Activated gamma-delta T cell treated with Interleukin-2 at 50 U/mL for 16 hours (primary cell): ENCODE measurements around the gene GPR152.
A peak's percentile ranks its signal among the peaks of the same experiment; 100 is the strongest.
"Not testable (repeated sequence)": the region's sequence is repeated elsewhere in the genome, so short reads cannot be mapped to it uniquely, and the experiment has no call there.

Source experiments
- DNase-seq: peaks from one replicate; pipeline ENCODE4 v3.0.0-alpha.2; 2020

GPR152 gene

DNA sequence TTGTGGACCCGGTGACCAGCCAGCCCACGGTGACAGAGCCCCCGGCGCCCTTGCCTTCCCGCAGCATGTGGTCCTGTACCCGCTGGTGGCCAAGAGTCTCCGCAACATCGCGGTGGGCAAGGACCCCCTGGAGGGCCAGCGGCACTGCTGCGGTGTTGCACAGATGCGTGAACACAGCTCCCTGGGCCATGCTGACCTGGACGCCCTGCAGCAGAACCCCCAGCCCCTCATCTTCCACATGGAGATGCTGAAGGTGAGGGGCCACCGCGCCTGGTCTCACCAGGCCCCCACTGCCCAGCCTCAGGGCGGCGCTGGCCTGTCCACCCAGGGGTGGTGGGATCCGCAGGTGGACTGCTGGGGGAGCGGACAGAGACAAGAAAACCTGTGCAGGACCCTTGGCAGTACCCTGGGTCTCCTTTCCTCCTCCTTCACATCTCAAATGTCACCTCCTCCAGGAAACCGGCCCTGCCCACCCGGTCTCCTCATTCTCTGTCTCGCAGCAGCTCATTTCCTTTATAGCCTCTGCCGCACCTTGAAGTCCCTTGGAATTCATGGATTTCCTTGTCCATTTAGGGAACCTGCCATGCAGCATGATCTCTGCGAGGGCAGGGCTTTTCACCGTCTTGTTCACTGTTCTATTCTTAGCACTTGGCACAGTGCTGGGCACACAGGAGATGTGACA lies 36.8 kb upstream of the GPR152 start:
- no peak for DNase-seq

DNA sequence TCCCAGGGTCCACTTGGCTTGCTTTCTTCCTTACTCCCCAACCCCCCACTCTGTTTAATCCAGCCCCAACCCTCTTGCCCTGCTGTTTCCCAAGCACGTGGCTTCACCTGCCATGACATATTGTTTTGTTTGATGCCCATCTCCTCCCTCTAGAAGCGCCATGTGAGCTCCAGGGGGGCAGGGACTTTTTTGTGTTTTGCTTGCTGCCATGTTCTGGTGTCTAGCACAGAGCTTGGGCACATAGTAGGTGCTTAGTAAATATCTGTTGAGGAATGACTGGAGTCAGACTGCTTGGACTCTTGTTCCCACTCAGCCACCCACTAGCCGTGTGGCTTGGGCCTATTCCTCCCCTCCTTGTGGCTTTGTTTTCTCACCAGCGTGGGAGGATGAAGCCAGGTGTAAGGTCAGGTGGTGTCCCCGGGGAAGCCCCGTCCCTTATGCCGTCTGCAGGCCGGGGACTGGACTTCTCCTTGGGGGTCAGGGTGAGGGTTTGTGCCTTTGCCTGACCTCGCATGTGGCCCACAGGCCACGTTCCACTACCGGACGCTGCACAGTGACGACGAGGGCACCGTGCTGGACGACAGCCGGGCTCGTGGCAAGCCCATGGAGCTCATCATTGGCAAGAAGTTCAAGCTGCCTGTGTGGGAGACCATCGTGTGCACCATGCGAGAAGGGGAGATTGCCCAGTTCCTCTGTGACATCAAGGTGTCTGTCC lies 34.1 kb upstream of the GPR152 start:
- DNase-seq = peak; percentile 13

DNA sequence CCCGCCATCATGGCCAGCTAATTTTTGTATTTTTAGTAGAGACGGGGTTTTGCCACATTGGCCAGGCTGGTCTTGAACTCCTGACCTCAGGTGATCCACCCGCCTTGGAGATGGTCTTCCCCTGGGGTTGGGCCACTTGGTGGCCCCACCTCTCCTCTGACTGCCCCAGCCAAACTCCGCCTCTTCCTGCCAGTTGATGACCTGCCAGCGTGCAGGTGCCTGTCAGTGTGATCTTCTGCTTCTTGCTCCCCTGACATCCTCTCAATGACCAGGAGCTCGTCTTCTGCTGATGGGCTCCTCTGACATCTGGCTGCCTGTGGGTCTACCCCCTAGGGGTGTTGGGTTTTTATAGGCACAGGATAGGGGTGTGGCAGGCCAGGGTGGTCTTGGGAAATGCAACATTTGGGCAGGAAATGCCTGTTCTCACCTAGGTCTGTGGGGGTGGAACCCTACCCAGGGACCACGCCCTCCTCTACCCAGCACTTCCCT lies 33.4 kb upstream of the GPR152 start:
- DNase-seq = peak; percentile 30

DNA sequence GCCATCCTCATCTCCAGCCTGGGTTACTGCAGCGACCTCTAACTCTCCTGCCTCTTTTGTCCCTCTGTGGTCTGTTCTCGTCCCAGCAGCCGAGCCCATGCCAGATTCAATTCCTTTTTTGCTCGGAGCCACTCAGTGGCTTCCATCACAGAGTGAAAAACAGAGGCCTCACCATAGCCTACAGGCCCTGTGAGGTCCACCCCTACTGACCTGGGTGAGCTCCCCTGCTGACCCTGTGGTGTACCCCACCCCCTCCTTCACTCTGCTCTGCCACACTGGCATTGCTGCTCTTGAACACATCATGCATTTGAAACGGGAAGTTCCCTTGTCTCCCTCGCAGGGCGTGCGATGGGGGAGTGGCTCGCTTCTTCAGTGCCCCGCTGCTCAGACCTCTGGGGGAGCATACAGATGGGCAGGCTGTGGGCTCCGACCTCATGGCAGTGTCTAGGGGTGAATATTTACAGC lies 32.4 kb upstream of the GPR152 start:
- peak; percentile 52 for DNase-seq

DNA sequence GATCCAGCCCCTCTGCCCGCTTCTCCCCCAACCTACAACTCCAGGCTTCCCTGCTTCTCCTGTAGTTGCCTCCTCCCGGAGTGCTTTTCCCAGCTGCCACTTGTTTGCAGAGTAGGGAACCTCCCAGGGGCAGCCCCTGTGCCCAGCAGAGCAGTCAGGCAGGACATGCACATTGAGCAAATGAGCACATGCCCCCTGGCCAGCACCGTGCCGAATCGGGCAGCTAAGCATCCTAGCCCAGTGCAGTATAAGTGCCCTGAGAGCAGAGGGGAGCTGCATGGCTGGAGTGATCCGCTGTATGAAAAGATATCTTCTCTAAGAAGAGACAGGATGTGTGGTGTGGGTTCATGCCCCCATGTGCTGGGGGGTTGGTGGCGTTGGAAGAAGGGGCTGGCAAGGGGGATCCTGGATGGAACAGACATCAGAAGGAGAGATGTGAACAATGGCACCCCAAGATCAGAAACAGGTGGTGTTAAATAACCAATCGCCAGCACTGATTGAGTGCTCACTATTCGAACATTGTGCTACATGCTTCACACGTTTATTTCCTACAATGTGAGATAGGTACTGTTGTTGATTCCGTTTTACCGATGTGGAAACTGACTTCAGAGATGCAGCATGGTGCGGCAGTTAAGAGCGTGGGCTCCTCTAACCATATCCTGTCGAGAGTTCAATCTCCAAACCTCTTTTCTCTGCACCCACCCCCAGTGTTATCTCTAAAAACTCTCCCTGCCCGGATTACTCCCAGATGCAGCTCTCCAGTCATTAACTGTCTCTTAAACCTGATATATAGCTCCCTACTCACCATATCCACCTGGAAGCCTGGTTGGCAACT lies 31.5 kb upstream of the GPR152 start:
- DNase-seq = peak; percentile 36

DNA sequence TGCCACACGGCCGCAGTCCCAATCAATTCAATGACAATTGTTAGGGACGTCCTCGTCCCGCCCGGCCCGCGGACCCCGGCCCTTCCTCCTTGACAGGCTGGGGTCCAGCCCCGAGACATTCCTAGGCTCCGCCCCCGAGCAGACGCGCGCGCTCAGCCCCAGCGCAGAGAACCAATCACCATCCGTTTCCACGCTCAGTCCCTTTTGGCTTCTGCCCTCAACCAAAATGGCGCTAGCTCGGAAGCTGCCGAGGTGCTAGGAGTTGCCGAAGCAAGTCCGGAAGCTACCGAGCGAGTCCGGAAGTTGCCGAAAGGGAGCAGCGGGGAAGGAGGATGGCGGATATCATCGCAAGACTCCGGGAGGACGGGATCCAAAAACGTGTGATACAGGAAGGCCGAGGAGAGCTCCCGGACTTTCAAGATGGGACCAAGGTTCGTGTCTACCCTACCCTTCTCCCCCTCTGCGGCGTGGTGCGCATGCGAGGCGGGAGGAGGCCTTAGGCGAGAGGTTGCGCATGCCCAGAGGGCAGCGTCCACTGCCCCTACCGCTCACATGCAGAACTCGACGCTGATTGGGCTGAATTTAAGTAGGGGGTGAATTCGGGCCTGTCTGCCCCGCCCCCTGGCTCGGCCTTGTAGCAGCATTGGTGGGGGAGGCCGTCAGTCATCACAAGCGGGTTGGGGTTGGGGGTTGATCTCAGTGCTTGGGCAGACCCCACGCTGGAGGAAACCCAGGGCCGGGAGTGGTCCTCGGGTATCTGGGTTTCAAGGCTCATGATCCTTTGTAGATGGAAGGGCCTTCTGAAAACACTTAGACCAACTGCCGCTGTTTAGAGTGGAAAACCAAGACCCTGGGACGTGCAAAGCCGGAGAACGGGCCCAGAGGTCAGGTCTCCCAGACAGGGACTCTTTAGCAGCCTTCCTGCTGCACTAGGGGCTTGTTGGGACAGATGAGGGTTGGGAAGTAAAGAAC lies 30.6 kb upstream of the GPR152 start, which contains the start of gene AIP:
AIP (plus strand) TSS at position 200 of the 972 bp plus-strand sequence; CDS start at position 333, 133 bp downstream.
- DNase-seq = peak; percentile 97

DNA sequence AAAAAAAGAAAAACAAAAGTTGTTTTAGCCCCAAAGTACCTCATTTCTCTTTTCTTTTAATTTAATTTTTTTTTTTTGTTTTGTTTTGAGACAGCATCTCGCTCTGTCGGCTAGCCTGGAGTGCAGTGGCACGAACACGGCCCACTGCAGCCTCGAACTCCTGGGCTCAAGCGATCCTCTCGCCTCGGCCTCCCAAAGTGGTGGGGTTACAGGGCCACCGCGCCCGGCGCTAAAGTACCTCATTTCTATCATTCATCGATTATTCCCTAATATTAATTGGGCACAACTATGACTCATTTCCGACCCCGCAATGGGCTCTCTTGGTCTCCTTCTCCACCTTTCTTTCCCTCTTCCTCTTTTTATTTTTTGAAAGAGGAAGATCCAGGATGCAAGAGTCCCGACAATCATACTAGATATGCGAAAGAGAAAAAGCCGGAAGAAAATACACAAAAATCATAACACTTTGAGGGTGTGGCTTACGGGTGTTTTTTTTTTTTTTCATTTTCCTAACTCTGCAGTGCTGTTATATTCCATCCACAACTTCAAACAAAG lies 29.8 kb upstream of the GPR152 start:
- DNase-seq = no peak

DNA sequence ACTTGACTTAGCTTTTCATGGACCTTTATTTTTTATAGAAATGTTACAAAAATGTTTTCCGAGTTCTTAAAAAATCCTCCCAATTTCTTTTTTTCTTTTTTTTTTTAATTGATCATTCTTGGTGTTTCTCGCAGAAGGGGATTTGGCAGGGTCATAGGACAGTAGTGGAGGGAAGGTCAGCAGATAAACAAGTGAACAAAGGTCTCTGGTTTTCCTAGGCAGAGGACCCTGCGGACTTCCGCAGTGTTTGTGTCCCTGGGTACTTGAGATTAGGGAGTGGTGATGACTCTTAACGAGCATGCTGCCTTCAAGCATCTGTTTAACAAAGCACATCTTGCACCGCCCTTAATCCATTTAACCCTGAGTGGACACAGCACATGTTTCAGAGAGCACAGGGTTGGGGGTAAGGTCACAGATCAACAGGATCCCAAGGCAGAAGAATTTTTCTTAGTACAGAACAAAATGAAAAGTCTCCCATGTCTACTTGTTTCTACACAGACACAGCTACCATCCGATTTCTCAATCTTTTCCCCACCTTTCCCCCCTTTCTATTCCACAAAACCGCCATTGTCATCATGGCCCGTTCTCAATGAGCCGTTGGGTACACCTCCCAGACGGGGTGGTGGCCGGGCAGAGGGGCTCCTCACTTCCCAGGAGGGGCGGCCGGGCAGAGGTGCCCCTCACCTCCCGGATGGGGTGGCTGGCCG lies 25.0 kb upstream of the GPR152 start:
- not testable (repeated sequence) for DNase-seq

DNA sequence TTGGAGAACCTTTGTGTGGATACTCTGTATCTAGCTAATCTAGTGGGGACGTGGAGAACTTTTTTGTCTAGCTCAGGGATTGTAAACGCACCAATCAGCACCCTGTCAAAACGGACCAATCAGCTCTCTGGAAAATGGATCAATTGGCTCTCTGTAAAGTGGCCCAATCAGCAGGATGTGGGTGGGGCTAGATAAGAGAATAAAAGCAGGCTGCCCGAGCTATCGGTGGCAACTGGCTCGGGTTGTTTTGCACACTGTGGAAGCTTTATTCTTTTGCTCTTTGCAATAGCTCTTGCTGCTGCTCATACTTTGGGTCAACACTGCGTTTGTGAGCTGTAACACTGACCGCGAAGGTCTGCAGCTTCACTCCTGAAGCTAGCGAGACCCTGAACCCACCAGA lies 24.2 kb upstream of the GPR152 start:
- DNase-seq = not testable (repeated sequence)

DNA sequence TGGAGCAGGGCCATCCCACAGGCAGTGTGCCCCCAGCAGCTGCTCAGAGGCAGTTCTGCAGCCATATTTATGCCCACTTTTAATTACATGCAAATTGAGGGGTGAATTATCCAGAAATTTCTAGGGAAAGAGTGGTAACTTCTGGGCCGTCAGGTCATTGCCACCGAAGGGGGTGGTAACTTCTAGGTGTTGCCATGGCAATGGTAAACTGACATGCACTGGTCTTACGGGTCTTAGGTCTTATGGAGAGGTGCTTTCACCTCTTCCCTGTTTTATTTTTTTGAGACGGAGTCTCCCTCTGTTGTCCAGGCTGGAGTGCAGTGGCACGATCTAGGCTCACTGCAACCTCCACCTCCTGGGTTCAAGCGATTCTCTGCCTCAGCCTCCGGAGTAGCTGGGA lies 20.4 kb upstream of the GPR152 start:
- no peak for DNase-seq

DNA sequence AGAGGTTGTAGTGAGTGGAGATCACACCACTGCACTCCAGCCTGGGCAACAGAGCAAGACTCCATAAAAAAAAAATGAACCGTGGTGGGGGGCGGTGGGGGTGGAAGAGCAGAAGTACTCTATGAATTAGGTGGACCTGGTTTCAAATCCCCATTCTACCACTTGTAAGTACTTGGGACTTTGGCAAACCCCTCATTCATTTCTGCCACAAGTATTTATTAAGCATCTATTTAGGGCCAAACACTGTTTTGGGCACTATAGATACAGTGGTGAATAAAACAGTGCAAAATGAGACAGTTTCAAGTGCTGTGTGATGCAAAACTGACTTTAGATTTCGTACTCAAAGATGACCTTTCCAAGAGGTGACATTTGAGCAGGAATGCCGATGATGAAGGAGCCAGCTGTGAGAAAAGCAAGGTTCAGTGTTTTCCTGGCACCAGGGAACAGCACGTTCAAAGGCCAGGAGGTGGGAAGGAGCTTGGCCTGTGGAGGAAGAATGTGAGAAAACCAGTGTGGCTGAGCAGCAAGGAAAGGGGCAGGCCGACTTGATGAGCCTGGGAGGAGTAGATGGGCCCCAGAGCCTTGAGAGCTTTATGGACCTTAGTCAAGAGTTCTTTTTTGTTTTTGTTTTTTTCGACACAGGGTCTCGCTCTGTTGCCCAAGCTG lies 17.9 kb upstream of the GPR152 start:
- DNase-seq = no peak

DNA sequence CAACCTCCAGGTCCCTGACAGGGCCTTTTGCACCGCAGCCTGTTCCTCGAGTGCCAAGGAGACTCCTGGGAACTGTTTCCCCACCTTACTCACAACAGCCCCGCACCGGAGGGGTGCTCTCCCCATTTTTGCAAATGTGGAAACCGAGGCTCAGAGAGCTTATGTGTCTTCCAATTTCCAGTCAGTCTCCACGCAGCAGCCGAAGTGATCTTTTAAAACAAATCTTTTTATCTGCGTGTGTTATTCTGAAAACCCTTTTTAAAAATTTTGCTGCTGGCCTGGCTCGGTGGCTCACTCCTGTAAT lies 16.9 kb upstream of the GPR152 start:
- DNase-seq = no peak

DNA sequence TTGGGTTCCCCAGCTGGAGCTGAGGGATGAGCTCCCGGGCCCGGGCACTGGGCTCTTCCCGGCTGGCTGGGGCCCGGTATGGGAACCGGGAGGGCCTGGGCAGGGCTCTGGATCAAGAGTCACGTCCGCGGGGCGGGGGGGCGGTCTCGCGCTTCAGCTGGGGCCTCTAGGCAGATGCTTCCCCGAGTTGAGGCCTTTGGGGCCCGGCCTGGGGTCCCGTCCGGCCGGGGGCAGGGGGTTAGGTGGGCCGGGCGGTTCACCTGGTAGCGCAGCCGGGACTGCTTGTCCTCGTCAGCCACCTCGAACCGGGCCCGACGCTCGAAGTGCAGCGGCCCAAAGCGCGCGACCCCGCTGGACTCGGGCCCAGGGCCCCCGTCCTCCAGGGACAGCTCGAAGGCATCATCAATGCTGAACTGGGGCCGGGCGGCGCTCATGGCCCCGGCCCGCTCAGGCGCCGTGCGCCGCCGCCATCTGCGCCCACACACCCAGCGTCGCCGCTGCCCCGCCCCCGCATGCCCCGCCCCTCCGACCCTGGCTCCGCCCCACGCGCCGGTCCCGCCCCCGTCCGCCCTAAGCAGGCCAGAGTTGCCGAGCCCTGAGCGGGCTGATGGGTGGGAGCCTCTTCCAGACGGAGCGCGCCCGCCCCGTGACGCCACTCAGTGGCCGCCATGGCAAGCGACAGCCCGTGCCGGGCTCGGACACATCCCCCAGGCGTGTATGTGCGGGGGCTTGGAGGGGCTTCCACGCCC lies 16.4 kb upstream of the GPR152 start, which contains the start of gene TMEM134:
TMEM134 (minus strand) TSS at position 493 of the 749 bp plus-strand sequence; CDS start at position 434, 59 bp downstream.
- DNase-seq = peak; percentile 91

DNA sequence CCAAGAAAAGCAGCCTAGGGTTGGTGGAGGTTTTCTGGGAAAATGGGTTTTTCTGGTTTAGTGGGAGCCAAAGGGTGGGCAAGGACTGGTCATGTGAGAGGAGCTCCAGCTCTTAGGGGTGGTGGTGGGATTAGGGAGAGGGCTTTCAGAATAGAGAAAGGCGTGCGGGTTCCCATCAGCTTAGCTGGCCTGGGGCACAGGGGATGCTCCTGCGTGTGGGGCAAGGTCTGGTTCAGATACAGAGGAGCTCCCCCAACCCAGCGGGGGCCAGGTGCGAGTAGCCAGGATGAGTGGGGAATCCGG lies 15.9 kb upstream of the GPR152 start:
- no peak for DNase-seq

DNA sequence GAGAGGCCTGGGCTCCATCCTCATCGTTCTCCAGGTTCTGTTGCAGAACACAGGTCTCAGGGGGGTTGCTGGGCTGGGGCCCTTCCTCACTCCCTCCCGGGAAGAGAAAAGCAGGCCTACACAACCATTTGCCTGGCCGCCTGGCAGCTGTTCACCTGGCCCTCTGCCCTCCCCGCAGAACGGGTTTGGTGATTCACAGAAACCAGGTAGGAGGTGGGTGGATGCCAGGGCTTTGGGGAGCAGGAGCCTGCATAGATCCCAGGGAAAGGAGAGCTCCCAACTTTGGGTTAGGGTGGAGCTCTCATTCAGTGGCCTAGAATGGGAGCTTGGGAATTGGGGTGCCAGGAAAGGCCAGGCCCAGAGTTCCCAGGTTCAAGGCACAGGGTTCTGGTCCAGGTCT lies 15.5 kb upstream of the GPR152 start:
- DNase-seq = no peak

DNA sequence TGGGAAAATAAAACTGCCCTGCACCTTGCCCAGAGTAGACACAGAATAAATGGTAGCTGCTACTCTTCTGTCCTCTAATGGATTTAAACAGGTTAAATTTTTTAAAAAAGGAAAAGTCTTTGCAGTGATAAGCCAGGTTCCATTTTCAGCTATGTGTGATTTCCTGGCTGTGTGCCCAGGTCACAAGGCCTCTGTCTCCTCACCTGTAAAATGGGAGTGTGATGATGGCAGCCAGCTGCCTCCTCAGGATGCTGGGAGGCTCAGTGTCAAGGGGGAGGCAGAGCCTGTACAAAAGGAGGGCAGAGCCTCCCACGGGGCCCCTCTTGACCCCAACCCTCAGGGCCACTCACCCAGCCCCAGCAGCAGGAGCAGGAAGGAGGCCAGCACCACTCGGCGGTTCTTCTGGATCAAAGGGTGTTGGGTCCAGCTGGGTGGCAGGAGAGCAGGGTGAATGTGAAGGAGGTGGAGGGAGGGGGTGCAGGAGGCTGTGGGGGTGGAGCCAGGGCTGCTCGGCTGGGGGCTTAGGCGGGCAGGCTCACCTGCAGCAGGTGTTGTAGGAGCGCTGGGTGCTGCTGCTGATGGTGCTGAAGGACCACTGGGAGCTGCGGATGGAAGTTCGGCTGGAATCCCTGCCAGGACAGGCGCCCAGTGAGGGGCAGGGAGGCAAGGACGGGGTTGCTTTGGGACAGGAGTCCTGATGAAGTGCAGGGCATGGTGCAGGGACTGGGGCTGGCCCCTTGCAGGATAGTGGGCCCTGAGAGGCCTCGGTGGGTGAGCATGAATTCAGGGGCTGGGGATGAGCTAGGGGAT lies 14.6 kb upstream of the GPR152 start:
- no peak for DNase-seq

DNA sequence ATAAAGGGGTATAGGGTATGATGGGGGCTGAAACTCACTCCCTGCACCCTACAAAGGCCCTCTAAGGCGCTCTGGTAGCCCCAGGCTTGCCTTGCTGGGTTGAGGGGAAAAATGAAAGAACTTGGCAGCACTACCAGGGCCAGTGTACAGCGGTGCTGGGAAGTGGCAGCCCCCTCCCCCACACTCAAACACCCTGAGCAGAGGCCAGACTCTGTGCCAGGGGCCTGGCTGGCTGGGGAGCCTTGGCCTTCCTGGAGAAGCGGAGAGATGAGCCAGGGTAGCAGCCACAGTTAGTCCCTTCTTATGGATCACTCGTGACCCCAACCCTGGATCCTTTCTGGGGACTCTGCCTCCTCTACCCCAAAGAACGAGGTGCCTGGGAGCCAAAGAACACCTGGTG lies 13.8 kb upstream of the GPR152 start:
- no peak for DNase-seq

DNA sequence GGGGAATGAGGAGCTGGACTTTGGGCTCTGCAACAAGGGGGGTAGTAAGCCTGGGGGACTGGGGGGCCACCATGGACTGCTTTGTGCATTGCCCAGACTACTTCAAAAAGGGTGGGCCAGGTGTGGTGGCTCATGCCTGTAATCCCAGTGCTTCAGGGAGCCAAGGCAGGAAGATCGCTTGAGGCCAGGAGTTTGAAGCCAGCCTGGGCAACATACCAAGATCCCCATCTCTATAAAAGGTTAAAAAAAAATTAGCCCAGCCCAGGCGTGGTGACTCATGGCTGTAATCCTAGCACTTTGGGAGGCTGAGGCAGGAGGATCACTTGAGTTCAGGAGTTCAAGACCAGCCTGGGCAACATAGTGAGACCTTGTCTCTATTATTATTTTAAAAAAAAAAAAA lies 13.0 kb upstream of the GPR152 start:
- DNase-seq = not testable (repeated sequence)

DNA sequence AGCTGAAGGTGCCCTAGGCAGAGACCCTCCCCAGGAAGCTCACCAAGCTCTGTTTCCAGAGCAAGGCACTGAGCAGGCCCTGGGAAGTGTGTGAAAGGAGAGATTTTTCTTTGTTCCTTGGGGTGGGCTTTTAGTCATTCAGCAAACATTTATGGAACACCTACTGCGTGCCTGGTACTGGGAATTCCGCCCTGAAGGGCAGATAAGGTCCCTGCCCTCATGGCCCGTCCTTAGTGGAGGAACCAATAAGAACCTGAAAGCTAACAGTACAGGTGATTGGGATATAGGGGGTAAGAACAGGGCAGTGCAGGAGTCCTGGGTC lies 12.6 kb upstream of the GPR152 start:
- DNase-seq = no peak
